NCI-H2196 treated with DMSO at 0.1 percent for 48 hours (cell line): Measurements from ENCODE around the gene FAM149B1.

Experiments
- DNase-seq: peaks from one replicate; lab custom pipeline; 2025; ENCODE audit not compliant: unreplicated experiment; lab: John Stamatoyannopoulos, UW

Gene FAM149B1

DNA sequence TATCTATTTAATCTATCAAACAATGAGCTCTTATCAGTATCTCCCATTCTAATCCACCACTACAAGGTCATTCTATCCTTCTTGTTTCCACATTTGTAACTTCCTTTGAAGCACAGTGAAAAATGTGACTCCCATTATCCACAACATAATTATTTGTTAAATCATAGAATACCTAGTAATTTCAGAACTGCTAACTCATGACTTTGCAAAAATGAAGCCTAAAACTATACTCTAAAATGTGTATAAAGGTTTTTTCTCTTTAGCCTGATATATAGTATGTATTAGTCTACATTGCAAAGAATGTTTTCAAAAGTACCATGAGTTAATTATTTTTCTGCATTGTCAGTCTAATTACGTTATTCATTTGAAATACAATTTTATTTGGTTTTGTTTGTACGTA lies 96.5 kb downstream of the FAM149B1 start:
- no peak for DNase-seq

- no peak for DNase-seq
Observed at GRCh38 chr10:73281097-73281496, 113.2 kb downstream of the FAM149B1 start.

GRCh38 chr10:73287441-73287840 lies 119.5 kb downstream of the FAM149B1 start:
- no peak for DNase-seq

DNA sequence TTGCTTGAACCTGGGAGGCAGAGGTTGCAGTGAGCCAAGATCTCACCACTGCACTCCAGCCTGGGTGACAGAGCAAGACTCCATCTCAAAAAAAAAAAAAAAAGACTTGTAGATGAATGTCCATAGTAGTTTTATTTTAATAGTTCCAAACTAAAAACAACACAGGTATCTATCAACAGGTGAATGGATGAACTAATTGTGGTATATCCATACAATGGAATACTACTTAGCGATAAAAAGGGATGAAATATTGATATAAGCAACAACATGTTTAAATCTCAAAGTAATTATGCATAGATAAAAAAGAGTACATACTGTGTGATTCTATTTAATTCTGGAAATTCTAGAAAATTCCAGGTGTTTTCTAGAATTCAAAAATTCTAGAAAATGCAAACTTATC lies 122.0 kb downstream of the FAM149B1 start:
- no peak for DNase-seq

DNA sequence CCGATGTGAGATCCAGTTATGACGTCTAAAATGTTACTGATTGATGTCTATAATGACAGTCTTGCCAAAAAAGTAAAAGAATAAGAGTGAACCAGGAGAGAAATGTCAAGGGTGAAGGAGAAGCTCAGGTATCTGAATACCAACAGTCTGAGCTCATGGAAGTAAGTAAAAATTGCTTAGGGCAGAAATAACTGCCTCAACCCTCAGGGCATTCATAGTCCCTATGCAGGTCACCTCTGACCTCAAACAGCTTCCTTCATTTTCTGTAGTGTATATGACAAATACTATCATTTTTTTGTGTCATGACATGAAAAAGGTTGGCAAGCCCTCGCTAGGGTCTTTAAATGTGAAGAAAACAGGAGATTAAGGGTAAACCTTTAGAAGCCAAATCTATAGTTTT lies 125.5 kb downstream of the FAM149B1 start:
- no peak for DNase-seq
